Thyroid gland (tissue), 4 donors: ENCODE data around the gene MUC4. TPM values are rescaled to one million over a fixed set of nuclear protein-coding genes. Genes with fewer than 3 reads are reported as not detected.

Experiments
- DNase-seq, 2 donors: peaks; one replicate each; pipeline ENCODE4 v3.0.0-alpha.2; 2019
- H3K27ac ChIP-seq, 3 donors: fragments of 200-600 bp; sonication (generic); 1 replicate in 2 of 3; 2 replicates in 1 of 3; pipeline ENCODE4 v1.5.1; 2016 to 2019; ENCODE audit warnings: mild to moderate bottlenecking in 1 of 3, moderate library complexity in 1 of 3
- H3K27me3 ChIP-seq: fragments of 200-600 bp; sonication (generic); one replicate; pipeline ENCODE4 v1.5.1; 2019
- H3K36me3 ChIP-seq, 2 donors: fragments of 200-600 bp; sonication (generic); one replicate each; pipeline ENCODE4 v1.5.1; 2016 to 2019
- H3K4me1 ChIP-seq, 2 donors: fragments of 200-600 bp; sonication (generic); one replicate each; pipeline ENCODE4 v1.5.1; 2017 to 2019
- H3K4me3 ChIP-seq, 3 donors: fragments of 200-600 bp; sonication (generic); replicated peaks in 1 of 3; 1 replicate in 2 of 3; 2 replicates in 1 of 3; pipeline ENCODE4 v1.5.1; 2016; ENCODE audit warnings: mild to moderate bottlenecking in 1 of 3
- H3K9me3 ChIP-seq: fragments of 200-600 bp; sonication (generic); one replicate; pipeline ENCODE4 v1.5.1; 2017
- POLR2A ChIP-seq, 2 donors: fragments of 450-650 bp; IDR thresholded peaks; one replicate each; pipeline ENCODE4 v1.6.1; 2017; ENCODE audit warnings: antibody characterized with exemption in 2 of 2, mild to moderate bottlenecking in 2 of 2, moderate library complexity in 1 of 2
- WGBS, 2 donors: methylation state at CpG; one replicate each; pipeline ENCODE4 v1.1.5; 2017; 5-methylcytosine and 5-hydroxymethylcytosine counted together
- intact Hi-C: fragments of 100-400 bp; cut with DNase I; formaldehyde crosslinking; loops from one replicate; pipeline ENCODE4 v1.15.1; 2023
- total RNA-seq, 4 donors: library from RNA; depleted of rRNA; stranded (reverse); fragments of >200 nt; gene quantifications; one replicate each; pipeline ENCODE4 v1.2.3, GENCODE V29; 2016
- TF ChIP-seq, protein P1 (sequence below), 6 experiments: fragments of 200-600 bp in 3 of 6; fragments of 450-650 bp in 3 of 6; sonication (generic) in 3 of 6; IDR thresholded peaks; one replicate each; pipeline ENCODE4 v1.5.1; 2016 to 2019; ENCODE audit warnings: antibody characterized with exemption in 6 of 6, mild to moderate bottlenecking in 2 of 6, inconsistent platforms in 1 of 6, moderate library complexity in 1 of 6

Gene MUC4
- total RNA-seq, 4 donors from 2014 or later, result 0.13 to 0.20 TPM; not detected in 2

DNA sequence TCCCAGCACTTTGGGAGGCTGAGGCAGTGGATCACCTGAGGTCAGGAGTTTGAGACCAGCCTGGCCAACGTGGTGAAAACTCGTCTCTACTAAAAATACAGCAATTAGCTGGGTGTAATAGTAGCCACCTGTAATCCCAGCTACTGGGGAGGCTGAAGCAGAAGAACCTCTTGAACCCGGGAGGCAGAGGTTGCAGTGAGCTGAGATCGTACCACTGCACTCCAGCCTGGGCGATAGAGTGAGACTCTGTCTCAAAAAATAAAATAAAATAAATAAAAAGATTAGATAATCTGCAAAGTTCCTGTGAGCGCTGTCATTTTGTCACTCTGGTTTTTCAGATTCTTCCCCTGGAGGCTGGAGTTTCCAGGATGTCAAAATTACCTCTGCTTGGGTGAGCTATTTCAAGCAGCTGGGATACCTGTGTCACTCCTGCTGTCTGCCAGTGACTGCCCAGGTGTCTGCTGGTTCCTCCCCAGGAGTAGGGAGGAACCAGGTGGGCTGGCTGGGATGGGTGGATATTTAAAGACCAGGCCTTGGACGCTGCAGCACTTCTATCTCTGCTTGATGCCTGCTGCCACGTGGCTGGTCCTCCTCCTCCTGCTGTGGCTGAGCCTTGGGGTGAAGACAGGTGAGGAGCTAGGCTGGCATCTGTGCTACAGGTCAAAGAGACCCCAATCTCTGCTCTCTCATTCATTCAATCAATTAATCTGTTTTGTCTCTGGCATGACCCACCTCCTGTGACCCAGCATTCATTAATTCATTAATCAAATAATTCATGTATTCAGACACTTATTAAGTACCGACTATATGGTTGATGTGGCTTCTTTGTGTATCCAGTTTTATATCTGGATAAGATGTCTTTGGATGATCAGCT, 110.5 kb downstream of the MUC4 start:
- WGBS, 2 donors, result 72 to 77% methylated on average over 9 of the region's 9 CpGs
- intact Hi-C loops, result no loop called here

GRCh38 chr3:195700319-195700718, 111.4 kb downstream of the MUC4 start:
- H3K36me3 ChIP-seq, result peaks cover 0 to 6% of the 10 kb centered on the region in 2 donors
- WGBS, 2 donors, result 70 to 89% methylated on average over 5 of the region's 5 CpGs
- intact Hi-C loops, result no loop called here

More for the DNA sequence above, 110.5 kb downstream of the MUC4 start:
- DNase-seq, result no peak
- Histone ChIP-seq H3K4me1 (no peaks in the 10 kb centered on the region), H3K36me3 (peaks cover 0 to 6% of the 10 kb centered on the region in 2 donors), H3K27ac (no peak overlapping the region), H3K9me3 (no peaks in the 10 kb centered on the region), H3K27me3 (no peaks in the 10 kb centered on the region), H3K4me3 (no peak overlapping the region)
- no peak for TF ChIP-seq POLR2A (IDR thresholded peaks at IDR 0.05)
- TF ChIP-seq, protein P1, sequence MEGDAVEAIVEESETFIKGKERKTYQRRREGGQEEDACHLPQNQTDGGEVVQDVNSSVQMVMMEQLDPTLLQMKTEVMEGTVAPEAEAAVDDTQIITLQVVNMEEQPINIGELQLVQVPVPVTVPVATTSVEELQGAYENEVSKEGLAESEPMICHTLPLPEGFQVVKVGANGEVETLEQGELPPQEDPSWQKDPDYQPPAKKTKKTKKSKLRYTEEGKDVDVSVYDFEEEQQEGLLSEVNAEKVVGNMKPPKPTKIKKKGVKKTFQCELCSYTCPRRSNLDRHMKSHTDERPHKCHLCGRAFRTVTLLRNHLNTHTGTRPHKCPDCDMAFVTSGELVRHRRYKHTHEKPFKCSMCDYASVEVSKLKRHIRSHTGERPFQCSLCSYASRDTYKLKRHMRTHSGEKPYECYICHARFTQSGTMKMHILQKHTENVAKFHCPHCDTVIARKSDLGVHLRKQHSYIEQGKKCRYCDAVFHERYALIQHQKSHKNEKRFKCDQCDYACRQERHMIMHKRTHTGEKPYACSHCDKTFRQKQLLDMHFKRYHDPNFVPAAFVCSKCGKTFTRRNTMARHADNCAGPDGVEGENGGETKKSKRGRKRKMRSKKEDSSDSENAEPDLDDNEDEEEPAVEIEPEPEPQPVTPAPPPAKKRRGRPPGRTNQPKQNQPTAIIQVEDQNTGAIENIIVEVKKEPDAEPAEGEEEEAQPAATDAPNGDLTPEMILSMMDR (IDR thresholded peaks at IDR 0.05), result no peak

GRCh38 chr3:195699860-195700259, 111.9 kb downstream of the MUC4 start:
- Histone ChIP-seq H3K36me3 (peaks cover 0 to 9% of the 10 kb centered on the region in 2 donors), H3K27ac (no peak overlapping the region), H3K27me3 (no peaks in the 10 kb centered on the region), H3K4me1 (no peaks in the 10 kb centered on the region), H3K9me3 (no peaks in the 10 kb centered on the region), H3K4me3 (no peak overlapping the region)
- 65 to 80% methylated on average over 6 of the region's 6 CpGs for WGBS, 2 donors
- no peak for DNase-seq
- intact Hi-C loops, result no loop called here
- no peak for TF ChIP-seq POLR2A (IDR thresholded peaks at IDR 0.05)
- TF ChIP-seq, protein P1 (IDR thresholded peaks at IDR 0.05), result no peak

More at GRCh38 chr3:195700319-195700718, 111.4 kb downstream of the MUC4 start:
- no peak for DNase-seq
- no peaks in the 10 kb centered on the region for H3K4me1 ChIP-seq
- H3K4me3 ChIP-seq, result no peak overlapping the region
- H3K27ac ChIP-seq, result no peak overlapping the region
- no peaks in the 10 kb centered on the region for H3K9me3 ChIP-seq
- TF ChIP-seq, protein P1 (IDR thresholded peaks at IDR 0.05), result no peak
- no peak for TF ChIP-seq POLR2A (IDR thresholded peaks at IDR 0.05)
- no peaks in the 10 kb centered on the region for H3K27me3 ChIP-seq

DNA sequence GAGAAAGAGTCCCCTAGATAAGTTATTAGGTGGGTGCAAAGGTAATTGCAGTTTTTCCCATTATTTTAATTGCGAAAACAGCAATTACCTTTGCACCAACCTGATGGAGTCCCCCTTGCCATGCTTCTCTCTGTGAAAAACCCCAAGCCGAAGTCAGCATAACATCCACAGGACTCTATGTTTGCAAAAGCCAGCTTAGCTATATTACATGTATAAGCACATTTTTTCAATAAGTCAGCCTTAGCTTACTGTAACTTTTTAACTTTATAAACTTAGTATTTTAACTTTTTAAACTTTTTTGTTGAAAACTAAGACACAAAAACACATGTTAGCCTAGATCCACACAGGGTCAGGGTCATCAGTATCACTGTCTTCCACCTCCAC, 112.3 kb downstream of the MUC4 start:
- Histone ChIP-seq H3K9me3 (no peaks in the 10 kb centered on the region), H3K27ac (no peak overlapping the region), H3K27me3 (no peaks in the 10 kb centered on the region), H3K36me3 (peaks cover 0 to 11% of the 10 kb centered on the region in 2 donors), H3K4me1 (no peaks in the 10 kb centered on the region), H3K4me3 (no peak overlapping the region)
- intact Hi-C loops, result no loop called here
- no peak for TF ChIP-seq POLR2A (IDR thresholded peaks at IDR 0.05)
- TF ChIP-seq, protein P1 (IDR thresholded peaks at IDR 0.05), result no peak
- no peak for DNase-seq
- WGBS, 2 donors, result 91 to 93% methylated on average over 2 of the region's 2 CpGs
